Raji (cell line): Measurements from ENCODE around the gene MT4.

ENCODE experiments used
- POLR2A ChIP-seq: IDR thresholded peaks from 2 replicates; pipeline ENCODE4 v1.6.1; 2011; ENCODE audit warnings: low read depth, low read length, control low read depth; ENCODE audit not compliant: insufficient read depth

MT4 gene

GRCh38 chr16:56549744-56550385, 15.0 kb upstream of the MT4 start:
- TF ChIP-seq POLR2A: no peak

GRCh38 chr16:56551796-56552738, 12.8 kb upstream of the MT4 start:
- no peak for TF ChIP-seq POLR2A

GRCh38 chr16:56554441-56554840, 10.4 kb upstream of the MT4 start:
- TF ChIP-seq POLR2A: no peak

DNA sequence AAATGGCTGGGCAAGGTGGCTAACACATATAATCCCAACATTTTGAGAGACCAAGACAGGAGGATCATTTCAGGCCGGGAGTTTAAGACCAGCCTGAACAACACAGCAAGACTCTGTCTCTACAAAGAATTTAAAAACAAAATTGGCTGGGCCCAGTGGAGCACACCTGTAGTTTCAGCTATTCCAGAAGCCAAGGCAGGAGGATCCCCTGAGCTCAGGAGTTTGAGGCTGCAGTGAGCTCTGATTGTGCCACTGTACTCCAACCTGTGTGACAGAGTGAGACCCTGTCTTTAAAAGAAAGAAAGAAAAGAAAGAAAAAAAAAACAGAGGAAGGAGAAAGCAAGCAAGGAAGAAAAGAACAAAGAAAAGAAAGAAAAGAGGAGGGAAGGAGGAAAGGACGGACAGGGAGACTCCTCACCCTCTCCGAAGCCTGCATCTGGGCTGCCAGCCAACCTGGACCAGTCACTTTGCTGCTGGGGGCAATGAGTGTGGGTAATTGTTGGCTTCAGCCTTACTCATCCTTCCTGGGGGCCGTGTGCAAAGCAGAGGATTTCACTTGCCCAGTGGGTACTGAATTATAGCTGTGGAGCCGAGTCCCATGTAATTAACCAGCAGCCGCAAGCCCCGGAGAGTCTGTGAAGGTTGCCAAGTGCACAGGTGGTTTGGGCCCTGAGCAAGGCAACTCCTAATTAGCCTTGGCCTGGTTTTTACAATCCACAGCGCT, 6.7 kb upstream of the MT4 start:
- no peak for TF ChIP-seq POLR2A

DNA sequence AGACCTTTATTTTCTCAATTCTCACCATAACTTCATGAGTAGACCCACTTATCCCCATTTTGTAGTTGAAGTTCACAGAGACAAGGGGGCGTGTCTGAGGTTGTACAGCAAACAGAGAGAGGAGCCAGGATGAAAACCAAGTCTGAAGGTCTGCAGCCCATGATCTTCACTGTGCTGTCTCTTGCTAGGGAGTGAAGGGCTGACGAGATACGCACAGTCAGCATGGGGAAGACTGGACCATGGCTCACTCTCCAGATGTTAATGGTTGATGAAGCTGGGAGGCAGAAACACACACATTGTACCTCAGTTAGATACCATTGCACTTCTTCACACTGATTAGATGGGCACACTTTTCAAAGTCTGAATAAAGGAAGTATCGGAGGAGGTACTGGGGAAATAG, 5.8 kb upstream of the MT4 start:
- TF ChIP-seq POLR2A: no peak

GRCh38 chr16:56560447-56560846, 4.4 kb upstream of the MT4 start:
- TF ChIP-seq POLR2A: no peak

GRCh38 chr16:56561126-56561525, 3.7 kb upstream of the MT4 start:
- no peak for TF ChIP-seq POLR2A

- no peak for TF ChIP-seq POLR2A
Observed at GRCh38 chr16:56569971-56570370, 5.1 kb downstream of the MT4 start.

DNA sequence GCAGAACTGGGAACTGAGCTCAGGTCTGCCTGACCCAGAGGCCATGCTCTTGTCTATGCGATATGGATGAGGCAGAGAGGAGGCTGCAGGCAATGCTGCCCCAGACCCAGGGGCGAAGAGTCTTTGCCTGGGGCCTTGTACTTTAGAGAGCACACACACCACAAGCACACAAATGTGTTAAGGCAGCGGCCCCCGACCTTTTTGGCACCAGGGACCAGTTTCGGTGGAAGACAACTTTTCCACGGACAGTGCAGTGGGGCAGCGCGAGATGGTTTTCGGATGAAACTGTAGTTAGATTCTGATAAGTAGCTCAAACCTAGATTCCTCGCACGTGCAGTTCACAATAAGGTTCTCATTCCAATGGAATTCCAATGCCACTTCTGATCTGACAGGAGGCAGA, 6.7 kb downstream of the MT4 start:
- no peak for TF ChIP-seq POLR2A

GRCh38 chr16:56574625-56575024, 9.8 kb downstream of the MT4 start:
- TF ChIP-seq POLR2A: no peak

DNA sequence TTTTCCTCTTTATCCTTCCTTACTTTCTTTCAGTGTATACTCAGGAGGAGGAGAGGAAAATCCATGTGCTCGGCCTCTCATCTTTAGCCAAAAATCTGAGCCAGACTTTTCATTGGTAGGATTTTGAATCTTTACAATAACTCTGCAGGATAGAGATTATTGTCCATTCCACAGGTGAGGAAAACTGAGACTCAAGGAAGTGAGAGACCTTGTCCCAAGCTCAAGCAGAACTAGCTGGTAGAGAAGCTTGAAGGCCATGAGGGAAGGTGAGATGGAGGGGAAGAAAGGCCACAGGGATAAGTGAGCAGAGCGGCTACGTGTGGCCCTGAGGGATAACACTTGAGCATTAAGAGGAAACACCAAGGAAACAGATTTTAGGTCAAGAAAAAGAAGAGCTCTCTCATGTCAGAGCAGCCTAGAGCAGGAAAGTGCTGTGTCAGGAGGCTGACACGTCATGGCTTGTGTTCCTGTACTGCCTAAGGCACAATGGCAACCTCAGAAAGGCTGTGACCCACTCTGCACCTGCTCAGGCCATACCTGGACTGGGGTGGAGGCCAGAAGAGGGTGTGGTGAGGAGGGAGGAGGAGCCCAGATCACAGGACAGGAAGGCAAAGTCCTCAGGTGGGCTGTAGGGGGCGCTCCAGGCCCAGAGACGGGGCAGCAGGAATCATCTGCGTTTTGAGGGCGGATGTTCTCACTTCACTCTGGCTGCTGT, 11.9 kb downstream of the MT4 start:
- no peak for TF ChIP-seq POLR2A

GRCh38 chr16:56577300-56577625, 12.4 kb downstream of the MT4 start:
- TF ChIP-seq POLR2A: no peak

DNA sequence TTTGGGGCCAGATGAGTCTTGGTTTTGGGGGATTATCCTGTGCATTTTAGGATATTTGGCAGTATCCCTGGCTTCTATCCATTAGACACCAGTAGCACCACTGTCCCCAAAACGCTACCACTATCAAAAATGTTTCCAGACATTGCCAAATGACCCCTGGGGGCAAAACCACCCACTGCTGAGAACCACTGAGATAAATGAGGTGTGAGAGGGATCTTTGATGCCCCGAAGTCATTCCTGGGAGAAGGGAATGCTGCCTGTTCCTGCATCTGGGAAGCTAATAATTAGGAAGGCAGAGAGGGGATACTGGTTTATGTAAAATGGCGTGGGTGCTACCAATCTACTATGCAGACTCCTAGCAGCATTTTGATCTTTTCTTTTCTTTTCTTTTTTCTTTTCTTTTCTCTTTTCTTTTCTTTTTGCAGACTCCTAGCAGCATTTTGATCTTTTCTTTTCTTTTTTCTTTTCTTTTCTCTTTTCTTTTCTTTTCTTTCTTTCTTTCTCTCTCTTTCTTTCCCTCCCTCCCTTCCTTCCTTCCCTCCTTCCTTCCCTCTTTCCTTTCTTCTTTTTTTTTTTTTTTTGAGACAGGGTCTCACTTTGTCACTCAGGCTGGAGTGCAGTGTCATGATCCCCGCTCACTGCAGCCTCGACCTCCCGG, 15.6 kb downstream of the MT4 start:
- no peak for TF ChIP-seq POLR2A

DNA sequence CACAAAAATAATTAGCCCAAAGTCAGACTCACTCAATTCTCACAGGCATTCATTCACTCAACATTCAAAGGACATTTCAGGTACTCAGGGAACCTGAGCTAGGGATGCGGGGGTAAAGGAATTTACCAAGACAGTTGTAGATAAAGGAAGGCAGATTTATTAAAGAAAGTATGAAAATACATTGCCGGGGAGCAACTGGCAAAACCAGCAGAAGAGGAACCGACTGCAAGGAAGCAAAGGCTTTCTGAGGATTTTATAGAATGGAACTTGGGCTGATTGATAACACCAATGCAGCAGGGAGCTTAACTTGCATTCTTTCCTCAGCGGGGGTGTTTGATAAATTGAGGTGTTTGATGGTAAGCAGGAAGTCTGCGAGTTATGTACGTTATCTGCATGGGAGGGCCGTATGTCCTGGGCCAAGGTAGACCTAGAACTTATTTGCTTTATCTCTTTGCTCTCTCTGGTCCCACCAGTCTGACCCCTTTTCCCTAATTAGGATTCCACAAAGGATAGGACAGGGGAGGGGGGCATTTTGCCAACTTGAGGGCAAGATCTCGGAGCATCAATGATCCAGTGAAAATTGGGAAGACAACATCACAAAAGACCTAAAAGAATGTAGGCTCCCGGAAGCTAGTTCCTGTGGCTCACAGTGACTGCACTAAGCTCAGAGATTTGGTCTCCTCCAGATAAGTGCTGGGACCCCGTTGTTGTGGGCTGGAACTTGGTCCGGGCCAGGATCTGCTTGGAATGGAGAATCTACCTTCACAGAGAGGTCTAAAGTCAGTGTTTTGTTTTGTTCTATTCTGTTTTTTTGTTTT, 18.7 kb downstream of the MT4 start:
- TF ChIP-seq POLR2A: no peak
